Stimulated activated CD8-positive, alpha-beta memory T cell treated with anti-CD3 and anti-CD28 coated beads, Interleukin-7, amount 100 ng/mL, for 1 hour (primary cell): ENCODE measurements around the gene STAMBPL1.
A peak's percentile ranks its signal among the peaks of the same experiment; 100 is the strongest.
"Not testable (repeated sequence)": the region's sequence is repeated elsewhere in the genome, so short reads cannot be mapped to it uniquely, and the experiment has no call there.

Experiments
- DNase-seq, 2 donors: peaks; one replicate each; pipeline ENCODE4 v3.0.0-alpha.2; 2020; ENCODE audit warnings: low read depth in 2 of 2

STAMBPL1 gene

GRCh38 chr10:88879534-88880281 is at the start of gene STAMBPL1:
Gene STAMBPL1, plus strand, starts transcription at chr10:88880245. Its CDS starts 21,464 bp downstream, at chr10:88901709.
- peak; percentile 43 to 45 for DNase-seq

GRCh38 chr10:88830643-88831268 is 49.3 kb upstream of the STAMBPL1 start:
- DNase-seq: no peak

- no peak for DNase-seq
Measured at GRCh38 chr10:88831709-88832108, 48.3 kb upstream of the STAMBPL1 start.

GRCh38 chr10:88832376-88832775 is 47.7 kb upstream of the STAMBPL1 start:
- DNase-seq: no peak

GRCh38 chr10:88833156-88833555 is 46.9 kb upstream of the STAMBPL1 start:
- no peak for DNase-seq

DNA sequence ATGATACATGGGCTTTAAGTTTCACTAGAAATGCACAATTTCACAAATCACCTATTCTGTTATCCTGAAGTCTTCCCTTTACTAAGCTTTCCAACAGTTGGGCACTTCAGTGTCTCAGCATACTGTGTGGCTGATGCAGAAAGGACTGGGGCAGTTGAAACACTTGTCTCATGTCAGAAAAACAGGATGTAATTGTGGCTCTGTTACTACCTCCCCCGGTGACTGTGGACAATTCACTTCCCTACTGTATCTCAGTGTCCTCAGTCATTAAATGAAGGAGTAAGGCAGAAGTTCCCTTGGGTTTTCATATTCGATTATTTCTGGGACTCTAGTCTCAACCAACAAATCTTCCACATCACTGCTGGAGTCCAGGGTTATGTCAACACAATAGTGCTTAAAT is 46.3 kb upstream of the STAMBPL1 start:
- no peak for DNase-seq

DNA sequence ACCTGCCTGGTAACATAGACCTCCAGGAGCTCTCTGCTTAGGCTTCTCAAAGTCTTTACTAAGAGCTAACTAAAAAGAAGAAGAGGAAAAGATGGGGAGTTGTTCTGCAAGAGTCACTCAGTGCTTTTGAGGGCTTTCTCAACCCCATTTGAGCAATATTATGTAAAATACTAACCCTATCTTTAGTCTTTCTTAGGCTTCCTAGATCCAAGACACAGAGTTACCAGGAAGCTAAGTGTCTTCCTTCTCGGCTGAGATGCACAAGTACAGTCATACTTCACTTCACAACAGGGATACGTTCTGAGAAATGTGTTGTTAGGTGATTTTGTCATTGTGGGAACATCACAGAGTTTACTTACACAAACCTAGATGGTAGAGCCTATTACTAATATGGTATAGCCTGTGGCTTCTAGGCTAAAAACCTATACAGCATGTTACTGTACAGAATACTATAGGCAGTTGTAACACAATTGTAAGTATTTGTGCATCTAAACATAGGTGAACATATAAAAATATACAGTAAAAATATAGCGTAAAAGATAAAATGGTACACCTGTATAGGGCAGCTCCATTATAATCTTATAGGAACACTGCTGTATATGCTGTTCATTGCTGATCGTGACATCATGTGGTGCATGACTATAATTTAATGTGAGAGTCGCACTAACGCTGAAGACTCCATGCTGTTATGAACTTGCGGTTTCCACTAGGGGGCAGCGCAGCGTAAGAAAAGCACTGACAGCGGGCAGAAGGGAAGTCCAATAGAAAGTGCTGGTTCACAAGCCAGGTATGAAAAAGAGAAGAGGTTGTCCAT is 44.7 kb upstream of the STAMBPL1 start:
- peak; percentile 74 to 75 for DNase-seq

- DNase-seq: no peak
Measured at GRCh38 chr10:88835910-88836221, 44.2 kb upstream of the STAMBPL1 start.

DNA sequence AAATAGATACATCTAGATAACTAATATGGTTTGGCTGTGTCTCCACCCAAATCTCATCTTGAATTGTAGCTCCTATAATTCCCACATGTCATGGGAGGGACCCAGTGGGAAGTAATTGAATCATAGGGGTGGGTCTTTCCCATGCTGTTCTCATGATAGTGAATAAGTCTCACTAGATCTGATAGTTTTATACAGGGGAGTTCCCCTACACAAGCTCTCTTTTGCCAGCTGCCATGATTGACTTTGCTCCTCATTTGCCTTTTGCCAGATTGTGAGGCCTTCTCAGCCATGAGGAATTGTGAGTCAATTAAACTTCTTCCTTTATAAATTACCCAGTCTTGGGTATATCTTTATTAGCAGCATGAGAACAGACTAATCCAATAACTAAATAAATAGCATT is 42.4 kb upstream of the STAMBPL1 start:
- DNase-seq: not testable (repeated sequence)

- DNase-seq: no peak
Measured at GRCh38 chr10:88838766-88839350, 41.2 kb upstream of the STAMBPL1 start.

DNA sequence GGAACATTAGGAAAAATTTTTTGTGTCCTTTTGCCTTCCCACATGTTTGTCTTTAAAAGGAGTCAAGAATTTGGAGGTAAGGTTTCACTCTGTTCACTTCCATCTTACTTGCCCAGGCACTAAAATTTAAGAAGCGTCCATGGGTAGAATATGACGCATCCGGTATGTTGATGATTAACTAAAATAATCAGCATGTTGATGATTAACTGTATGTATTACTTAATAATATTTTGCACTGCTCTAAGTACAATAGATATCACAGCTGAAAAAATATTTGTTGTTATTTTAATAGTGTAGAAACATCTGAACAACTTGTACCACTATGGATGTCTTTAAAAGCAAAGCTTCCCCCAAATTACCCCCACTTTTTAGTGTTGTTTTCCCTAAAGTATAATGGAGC is 39.9 kb upstream of the STAMBPL1 start:
- DNase-seq: no peak

DNA sequence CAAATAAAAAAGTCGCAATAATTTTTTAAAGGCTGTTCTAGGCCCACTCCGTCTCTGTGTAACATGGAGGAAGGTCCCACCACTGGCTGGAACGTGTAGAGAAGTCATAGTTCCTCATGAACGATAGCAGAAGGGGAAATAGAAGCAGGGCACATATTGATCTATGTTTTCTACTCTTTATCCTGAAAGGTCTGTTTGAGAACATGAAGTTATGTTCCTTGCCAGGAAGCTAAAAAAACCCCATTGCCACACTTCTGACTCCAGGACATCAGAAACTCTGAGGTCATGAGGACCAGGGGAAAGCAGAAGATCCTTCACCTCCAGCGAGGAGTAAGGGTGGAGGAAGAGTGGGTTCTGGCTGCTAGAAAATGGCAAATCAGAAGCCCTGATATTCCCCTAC is 39.2 kb upstream of the STAMBPL1 start:
- DNase-seq: no peak

GRCh38 chr10:88841316-88842111 is 38.5 kb upstream of the STAMBPL1 start:
- DNase-seq: no peak

DNA sequence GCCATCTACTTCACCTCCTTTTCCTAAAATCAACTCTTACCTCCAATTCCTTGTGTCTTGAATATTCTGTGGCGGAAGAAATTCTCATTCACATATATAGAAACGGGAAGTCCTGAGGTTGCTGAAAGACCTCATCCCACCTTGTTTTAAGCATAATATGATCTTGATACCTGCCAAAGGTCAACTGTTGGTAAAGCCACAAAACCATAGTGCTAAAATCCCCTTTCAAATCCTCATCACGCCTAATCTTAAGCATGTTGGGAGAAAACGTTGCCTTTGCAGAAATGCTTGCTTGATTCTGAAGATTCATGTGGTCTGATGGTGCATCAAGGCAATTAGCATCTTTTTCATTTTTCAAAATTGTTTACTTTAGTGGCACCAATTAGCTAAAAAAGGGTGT is 36.9 kb upstream of the STAMBPL1 start:
- no peak for DNase-seq

DNA sequence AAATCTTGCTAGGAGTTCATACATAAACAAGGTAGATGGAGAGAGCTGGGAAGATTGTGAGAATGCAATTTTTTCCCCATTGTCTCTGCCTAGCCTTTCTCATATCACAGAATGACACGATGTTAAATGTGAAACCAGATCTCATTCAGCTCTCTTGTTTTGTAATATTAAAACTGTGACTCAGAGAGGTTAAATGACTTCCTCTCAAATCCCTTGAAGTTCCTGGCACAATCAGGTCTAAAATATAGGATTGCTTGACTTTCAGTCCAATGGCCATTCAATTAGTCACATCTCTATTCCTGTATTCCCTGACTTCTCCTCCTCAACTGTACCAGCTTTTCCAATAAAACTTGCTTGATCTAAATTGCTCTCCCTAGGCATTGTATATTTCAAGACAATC is 31.5 kb upstream of the STAMBPL1 start:
- no peak for DNase-seq

- no peak for DNase-seq
Measured at GRCh38 chr10:88849234-88849633, 30.8 kb upstream of the STAMBPL1 start.

DNA sequence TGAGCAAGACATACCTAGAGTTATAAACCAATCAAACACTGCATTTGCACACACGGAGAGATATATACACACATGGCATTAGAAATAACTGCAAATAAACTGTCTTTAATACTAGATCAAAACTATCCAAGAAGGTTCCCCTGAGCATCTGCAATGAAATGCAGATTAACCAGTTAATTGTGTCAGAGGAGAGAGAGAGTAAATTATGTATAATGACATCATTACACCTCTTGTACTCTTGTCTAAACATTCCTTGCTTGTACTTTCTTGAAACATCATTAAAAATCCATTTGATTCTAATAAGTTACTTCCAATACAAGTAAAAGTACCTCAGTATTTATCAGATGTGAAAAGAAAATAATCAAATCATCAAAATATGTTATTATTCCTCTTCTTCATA is 29.3 kb upstream of the STAMBPL1 start:
- DNase-seq: no peak

GRCh38 chr10:88851706-88852105 is 28.3 kb upstream of the STAMBPL1 start, which contains the start of gene ANKRD22:
Gene ANKRD22, minus strand, starts transcription at chr10:88851844. Its CDS starts 237 bp downstream, at chr10:88851607.
- DNase-seq: no peak

DNA sequence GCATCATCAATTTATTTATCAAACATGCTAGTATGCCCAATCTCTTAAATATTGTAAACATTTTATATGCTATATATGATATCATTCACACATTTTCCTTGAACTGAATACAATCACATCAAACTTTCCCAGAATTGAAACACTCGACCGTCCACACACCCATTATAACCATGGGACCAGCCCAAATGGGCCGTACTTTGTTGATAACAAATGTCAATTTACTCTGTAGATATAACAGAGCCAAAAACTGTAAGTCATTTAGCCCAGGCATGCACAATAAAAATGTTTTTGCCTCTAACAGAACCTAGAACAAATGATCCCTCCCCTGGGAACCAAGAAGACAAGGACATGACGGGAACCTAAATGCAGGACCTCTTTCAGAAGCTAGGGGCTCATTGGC is 27.7 kb upstream of the STAMBPL1 start:
- no peak for DNase-seq

GRCh38 chr10:88853155-88853881 is 26.7 kb upstream of the STAMBPL1 start:
- no peak for DNase-seq

- no peak for DNase-seq
Measured at GRCh38 chr10:88854684-88855083, 25.4 kb upstream of the STAMBPL1 start.
